Thymus (tissue), 11 donors: ENCODE results near the gene KLF3. TPM values are rescaled to one million over a fixed set of nuclear protein-coding genes. Genes with fewer than 3 reads are reported as not detected.

Experiments used
- DNase-seq, 9 donors: peaks; one replicate each; pipeline ENCODE4 v3.0.0-alpha.2; 2013; ENCODE audit warnings: low spot score in 9 of 9, low read depth in 6 of 9, missing footprints in 1 of 9
- H3K27ac ChIP-seq, 2 donors: one replicate each; pipeline ENCODE4 v1.5.1; 2013; ENCODE audit warnings: control low read depth in 1 of 2, low read depth in 1 of 2, low read length in 1 of 2, mild to moderate bottlenecking in 1 of 2, moderate library complexity in 1 of 2
- H3K27me3 ChIP-seq, 2 donors: one replicate each; pipeline ENCODE4 v1.5.1; 2013; ENCODE audit warnings: low read length in 1 of 2; ENCODE audit not compliant: control insufficient read depth in 2 of 2, insufficient read depth in 1 of 2
- H3K36me3 ChIP-seq, 2 donors: one replicate each; pipeline ENCODE4 v1.5.1; 2013; ENCODE audit warnings: low read length in 1 of 2, mild to moderate bottlenecking in 1 of 2, moderate library complexity in 1 of 2; ENCODE audit not compliant: control insufficient read depth in 2 of 2, insufficient read depth in 2 of 2
- H3K4me1 ChIP-seq, 2 donors: one replicate each; pipeline ENCODE4 v1.5.1; 2013; ENCODE audit warnings: low read length in 2 of 2; ENCODE audit not compliant: control insufficient read depth in 2 of 2, insufficient read depth in 2 of 2
- H3K4me3 ChIP-seq, 2 donors: one replicate each; pipeline ENCODE4 v1.5.1; 2013; ENCODE audit warnings: low read length in 2 of 2, control low read depth in 1 of 2, mild to moderate bottlenecking in 1 of 2
- H3K9me3 ChIP-seq, 2 donors: one replicate each; pipeline ENCODE4 v1.5.1; 2013; ENCODE audit warnings: low read length in 1 of 2, mild to moderate bottlenecking in 1 of 2; ENCODE audit not compliant: control insufficient read depth in 2 of 2, insufficient read depth in 1 of 2
- WGBS: extraction: QIAGEN DNeasy Blood & Tissue Kit; methylation state at CpG from one replicate; pipeline ENCODE4 v1.1.7; 2013; 5-methylcytosine and 5-hydroxymethylcytosine counted together
- polyA plus RNA-seq: library from polyadenylated mRNA; stranded (reverse); fragments of 200-250 nt; gene quantifications from one replicate; pipeline ENCODE4 v1.2.3, GENCODE V29; 2013
- total RNA-seq: library from RNA; stranded (reverse); fragments of 120-200 nt; gene quantifications from one replicate; pipeline ENCODE4 v1.2.4, GENCODE V29; 2013
- donor health status: healthy.

Gene KLF3
- total and polyA plus RNA-seq, 2 donors, result 11.0 to 23.8 TPM

DNA sequence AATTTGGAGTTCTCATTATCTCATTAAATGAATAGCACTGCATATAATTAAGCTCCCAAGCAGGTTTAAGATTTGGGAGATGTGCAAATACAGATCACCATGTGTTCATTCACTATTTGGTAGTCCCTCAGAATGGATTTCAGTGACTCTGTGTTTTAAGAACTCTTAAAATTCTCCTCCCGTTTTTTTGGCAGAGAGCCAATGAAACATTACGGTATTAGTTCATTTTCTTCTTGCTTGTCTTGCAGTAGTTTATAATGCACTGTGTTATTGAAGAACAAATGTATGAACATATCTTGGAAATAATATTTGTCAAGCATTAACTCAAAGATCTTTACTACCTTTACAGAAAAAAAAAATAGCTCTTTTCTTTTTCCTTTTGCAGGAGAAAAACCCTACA, 32.7 kb downstream of the KLF3 start:
- Histone ChIP-seq H3K27me3 (no peaks in the 10 kb centered on the region), H3K27ac (no peak overlapping the region), H3K4me3 (no peak overlapping the region), H3K36me3 (peaks cover 7 to 41% of the 10 kb centered on the region in 2 donors), H3K4me1 (no peaks in the 10 kb centered on the region), H3K9me3 (no peaks in the 10 kb centered on the region)
- no peak for DNase-seq
- 79% methylated on average over 2 of the region's 2 CpGs for WGBS

DNA sequence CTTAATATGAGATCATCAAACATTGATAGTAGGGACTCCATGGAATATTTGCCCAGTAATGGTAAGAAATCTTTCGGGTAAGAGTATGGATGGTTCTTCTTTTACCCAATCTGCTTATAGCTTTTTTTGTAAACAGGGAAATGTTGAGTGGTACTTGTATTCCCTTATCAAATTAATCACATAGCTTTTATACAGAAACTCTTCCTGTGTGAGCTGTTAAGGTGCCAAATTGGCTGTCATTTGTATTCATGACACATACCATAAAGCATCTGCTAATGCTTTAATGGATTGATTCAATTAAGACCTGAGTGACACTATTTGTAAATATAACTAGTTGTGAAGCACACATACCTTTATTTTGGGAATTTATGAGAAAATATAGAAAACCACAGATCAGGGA, 34.2 kb downstream of the KLF3 start:
- no peak overlapping the region for H3K27ac ChIP-seq
- no peaks in the 10 kb centered on the region for H3K27me3 ChIP-seq
- WGBS, result 100% methylated on average over 1 of the region's 1 CpG
- no peak for DNase-seq
- H3K4me1 ChIP-seq, result no peaks in the 10 kb centered on the region
- H3K36me3 ChIP-seq, result peaks cover 7 to 39% of the 10 kb centered on the region in 2 donors
- H3K4me3 ChIP-seq, result no peak overlapping the region
- H3K9me3 ChIP-seq, result no peaks in the 10 kb centered on the region

DNA sequence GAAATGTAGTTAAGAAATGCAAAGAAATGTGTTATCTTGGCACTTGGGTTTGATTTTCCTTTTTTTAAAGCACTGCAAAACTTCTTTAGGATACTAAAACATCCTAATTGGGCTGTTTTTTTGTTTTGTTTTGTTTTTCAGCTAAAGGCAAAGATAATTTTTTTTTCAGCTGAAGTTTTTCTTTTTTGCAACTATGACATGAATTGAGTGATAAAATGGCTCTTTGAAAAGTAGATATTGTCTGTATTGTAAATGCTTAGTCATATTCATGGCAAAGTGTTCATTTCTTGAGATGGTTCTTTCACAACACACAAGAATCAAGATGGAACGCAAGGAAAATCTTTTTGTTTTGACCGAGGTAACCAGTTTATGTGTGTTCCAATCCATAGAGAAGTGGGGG, 35.1 kb downstream of the KLF3 start:
- peaks cover 7 to 39% of the 10 kb centered on the region in 2 donors for H3K36me3 ChIP-seq
- 98% methylated on average over 2 of the region's 2 CpGs for WGBS
- DNase-seq, result no peak

DNA sequence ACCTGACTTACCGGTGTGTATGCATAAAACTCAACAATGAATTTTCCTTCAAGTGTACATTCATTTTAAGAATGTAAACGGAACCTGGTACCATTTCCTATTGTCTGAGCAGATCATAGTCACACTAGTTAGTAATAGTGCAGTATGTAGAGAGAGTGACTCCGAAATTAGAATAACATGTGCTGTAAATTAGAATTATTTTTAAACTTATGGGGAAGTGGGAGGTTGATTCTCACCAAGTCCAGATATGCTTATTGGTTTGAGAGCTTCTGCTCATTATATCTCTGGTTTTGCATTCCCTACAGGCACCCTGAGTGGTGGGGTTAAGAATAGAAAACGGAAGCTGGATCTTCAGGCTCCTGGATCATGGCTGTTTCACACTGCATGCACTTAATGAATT, 39.6 kb downstream of the KLF3 start:
- Histone ChIP-seq H3K27me3 (no peaks in the 10 kb centered on the region), H3K4me3 (no peak overlapping the region), H3K9me3 (no peaks in the 10 kb centered on the region), H3K36me3 (no peaks in the 10 kb centered on the region), H3K27ac (no peak overlapping the region), H3K4me1 (no peaks in the 10 kb centered on the region)
- DNase-seq, result no peak
- 87% methylated on average over 4 of the region's 4 CpGs for WGBS

More for the DNA sequence above, 35.1 kb downstream of the KLF3 start:
- no peaks in the 10 kb centered on the region for H3K4me1 ChIP-seq
- H3K27me3 ChIP-seq, result no peaks in the 10 kb centered on the region
- H3K27ac ChIP-seq, result no peak overlapping the region
- no peak overlapping the region for H3K4me3 ChIP-seq
- no peaks in the 10 kb centered on the region for H3K9me3 ChIP-seq

DNA sequence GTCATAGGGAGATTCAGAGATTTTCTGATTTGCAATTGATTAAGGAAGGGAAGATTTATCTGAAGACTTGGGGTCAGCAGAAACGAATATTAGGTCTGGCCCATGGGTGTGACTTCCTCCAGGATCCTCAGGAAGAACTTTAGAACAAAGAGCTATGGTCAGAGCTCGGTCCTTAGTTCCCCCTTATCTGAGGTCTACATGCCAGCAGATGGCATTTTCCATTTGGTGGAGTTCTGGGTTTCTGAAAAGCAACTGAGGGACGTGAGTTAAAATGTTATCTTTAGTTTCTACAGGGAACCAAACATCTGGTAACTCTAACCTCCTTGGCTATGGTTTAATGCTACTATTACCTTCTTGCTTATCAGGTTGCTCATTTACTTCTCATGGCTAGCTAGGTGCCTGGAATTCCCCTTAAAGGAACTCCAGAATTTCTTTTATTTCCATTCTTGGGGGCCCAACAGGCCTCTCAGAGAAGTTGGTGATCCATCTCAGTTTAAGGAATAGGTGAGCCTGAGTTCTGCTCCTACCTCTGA, 40.7 kb downstream of the KLF3 start:
- H3K4me3 ChIP-seq, result no peak overlapping the region
- 79% methylated on average over 3 of the region's 3 CpGs for WGBS
- no peaks in the 10 kb centered on the region for H3K27me3 ChIP-seq
- no peak for DNase-seq
- H3K36me3 ChIP-seq, result no peaks in the 10 kb centered on the region
- H3K27ac ChIP-seq, result no peak overlapping the region
- no peaks in the 10 kb centered on the region for H3K4me1 ChIP-seq
- H3K9me3 ChIP-seq, result no peaks in the 10 kb centered on the region

DNA sequence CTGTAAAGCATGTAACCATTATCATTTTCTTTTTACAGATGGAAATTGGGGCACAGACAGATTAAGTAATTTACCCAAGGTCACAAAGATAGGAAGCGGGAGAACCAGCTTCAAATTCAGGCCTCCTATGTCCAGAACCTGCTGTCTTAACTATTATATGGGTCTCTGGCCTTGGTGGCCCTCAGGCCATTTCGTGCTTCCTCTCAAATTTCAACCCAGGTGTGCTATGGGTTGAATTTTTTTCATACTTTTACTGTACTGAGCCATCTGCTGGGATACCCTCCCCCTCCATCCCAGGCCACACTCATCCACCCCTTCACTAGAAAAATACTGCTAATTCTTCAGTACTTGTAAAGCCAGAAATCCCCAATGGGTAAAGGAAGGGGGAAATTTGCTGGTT, 42.3 kb downstream of the KLF3 start:
- Histone ChIP-seq H3K27ac (no peak overlapping the region), H3K9me3 (no peaks in the 10 kb centered on the region), H3K27me3 (no peaks in the 10 kb centered on the region), H3K4me1 (no peaks in the 10 kb centered on the region), H3K4me3 (no peak overlapping the region), H3K36me3 (no peaks in the 10 kb centered on the region)
- 95% methylated on average over 2 of the region's 2 CpGs for WGBS
- DNase-seq, result no peak

DNA sequence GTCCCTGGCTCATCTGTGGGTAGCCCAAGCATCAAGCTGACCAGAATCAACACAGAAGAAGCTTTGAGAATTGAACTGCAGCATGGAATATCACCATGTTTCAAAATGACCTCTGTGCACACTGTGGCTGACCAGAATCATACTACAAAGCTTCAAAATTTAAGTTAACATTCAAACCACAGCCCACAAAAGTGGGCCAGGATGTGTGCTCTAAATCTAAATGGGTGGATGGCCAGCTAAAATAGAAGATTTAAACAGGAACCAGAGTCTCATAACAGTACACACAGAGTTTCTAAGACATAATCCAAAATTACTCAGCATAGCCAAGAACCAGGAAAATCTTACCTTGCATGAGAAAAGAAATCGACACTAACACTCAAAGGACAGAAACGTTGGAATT, 46.1 kb downstream of the KLF3 start:
- 93% methylated on average over 2 of the region's 2 CpGs for WGBS
- no peak overlapping the region for H3K27ac ChIP-seq
- H3K9me3 ChIP-seq, result no peaks in the 10 kb centered on the region
- H3K36me3 ChIP-seq, result no peaks in the 10 kb centered on the region
- H3K27me3 ChIP-seq, result no peaks in the 10 kb centered on the region
- no peak for DNase-seq
- H3K4me3 ChIP-seq, result no peak overlapping the region
- no peaks in the 10 kb centered on the region for H3K4me1 ChIP-seq

DNA sequence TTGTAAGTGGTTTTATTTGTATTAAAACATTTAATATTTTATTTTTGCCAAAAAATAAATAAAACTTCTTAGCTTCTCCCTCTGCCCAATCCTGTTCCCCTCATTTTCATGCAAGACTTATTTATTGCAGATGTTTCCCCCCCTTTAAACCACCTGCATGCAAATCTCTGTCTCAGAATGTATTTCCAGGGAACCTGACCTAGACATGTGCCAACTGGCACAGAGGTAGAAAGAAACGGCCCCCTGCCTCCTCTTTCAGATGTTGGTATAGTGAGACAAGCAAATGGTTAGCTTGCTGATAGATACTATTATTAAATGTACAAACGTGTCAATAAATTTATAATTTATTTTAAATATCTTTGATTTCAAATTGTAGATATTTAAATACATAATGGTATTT, 47.1 kb downstream of the KLF3 start:
- Histone ChIP-seq H3K27ac (no peak overlapping the region), H3K4me3 (no peak overlapping the region), H3K36me3 (no peaks in the 10 kb centered on the region), H3K27me3 (no peaks in the 10 kb centered on the region), H3K4me1 (no peaks in the 10 kb centered on the region), H3K9me3 (no peaks in the 10 kb centered on the region)
- 86% methylated on average over 2 of the region's 2 CpGs for WGBS
- DNase-seq, result no peak

DNA sequence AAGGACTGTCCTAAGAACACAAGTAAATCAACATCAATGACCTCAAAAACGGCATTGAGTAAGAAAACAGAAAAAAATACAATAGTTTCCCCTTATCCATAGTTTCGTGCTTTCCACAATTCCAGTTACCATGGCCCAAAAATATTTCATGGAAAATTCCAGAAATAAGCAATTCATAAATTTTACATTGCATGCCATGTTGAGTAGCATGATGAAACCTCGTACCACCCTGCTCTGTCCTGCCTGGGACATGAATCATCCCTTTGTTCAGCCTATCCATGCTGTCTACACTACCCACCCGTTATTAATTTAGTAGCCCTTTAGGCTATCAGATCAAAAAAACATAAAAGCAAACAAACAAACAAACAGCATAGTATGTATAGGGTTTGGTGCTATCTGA, 51.1 kb downstream of the KLF3 start:
- 83% methylated on average over 4 of the region's 4 CpGs for WGBS
- Histone ChIP-seq H3K4me1 (no peaks in the 10 kb centered on the region), H3K27ac (no peak overlapping the region), H3K9me3 (no peaks in the 10 kb centered on the region), H3K4me3 (no peak overlapping the region), H3K36me3 (no peaks in the 10 kb centered on the region), H3K27me3 (no peaks in the 10 kb centered on the region)
- DNase-seq, result no peak

DNA sequence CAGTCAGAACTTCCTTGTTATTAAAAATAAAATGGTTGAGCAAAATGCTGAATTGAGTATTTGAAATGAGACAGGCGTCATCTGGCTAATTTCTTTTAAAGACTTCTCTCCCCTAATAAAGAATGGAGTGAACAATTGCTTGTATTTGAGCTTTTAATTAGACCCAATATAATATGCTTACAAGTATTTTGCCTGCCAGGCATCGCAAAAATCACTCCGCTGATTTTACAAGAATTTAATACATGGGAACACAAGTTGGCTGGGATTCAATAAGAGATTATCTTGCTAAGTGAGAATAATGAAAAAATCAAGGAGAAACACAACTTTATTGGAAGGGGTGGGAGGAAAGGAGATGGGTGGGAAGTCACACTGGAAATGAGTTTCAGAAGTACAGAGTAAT, 52.3 kb downstream of the KLF3 start:
- Histone ChIP-seq H3K27ac (no peak overlapping the region), H3K9me3 (no peaks in the 10 kb centered on the region), H3K4me3 (no peak overlapping the region), H3K27me3 (no peaks in the 10 kb centered on the region), H3K36me3 (no peaks in the 10 kb centered on the region), H3K4me1 (no peaks in the 10 kb centered on the region)
- DNase-seq, result no peak
- 94% methylated on average over 3 of the region's 3 CpGs for WGBS
